Kidney epithelial cell (primary cell): ENCODE results near the gene CRIP1. TPM values are rescaled to one million over a fixed set of nuclear protein-coding genes. Genes with fewer than 3 reads are reported as not detected.

Experiments used
- DNase-seq: peaks from one replicate; pipeline ENCODE4 v3.0.0-alpha.2; 2010; ENCODE audit warnings: low read depth
- H3K27me3 ChIP-seq: 2 replicates; pipeline ENCODE4 v1.6.0; 2011; ENCODE audit warnings: low read length; ENCODE audit not compliant: control insufficient read depth, insufficient read depth
- H3K36me3 ChIP-seq: 2 replicates; pipeline ENCODE4 v1.5.1; 2011; ENCODE audit warnings: low read length; ENCODE audit not compliant: control insufficient read depth, insufficient read depth
- H3K4me3 ChIP-seq: 2 replicates; pipeline ENCODE4 v1.5.1; 2011; ENCODE audit warnings: low read depth, mild to moderate bottlenecking, control low read depth, low read length
- total RNA-seq: library from RNA; depleted of rRNA; stranded (reverse); fragments of >200 nt; gene quantifications from 2 replicates; pipeline ENCODE4 v1.2.3, GENCODE V29; 2015
- TF ChIP-seq, protein P1 (sequence below): IDR thresholded peaks from 2 replicates; pipeline ENCODE4 v1.5.1; 2011; ENCODE audit warnings: mild to moderate bottlenecking, moderate library complexity, low read length, control low read depth, inconsistent platforms; ENCODE audit not compliant: insufficient read depth, poor library complexity, severe bottlenecking

CRIP1 gene
- total RNA-seq, 1 donor from 2014 or later: 2.0 TPM

DNA sequence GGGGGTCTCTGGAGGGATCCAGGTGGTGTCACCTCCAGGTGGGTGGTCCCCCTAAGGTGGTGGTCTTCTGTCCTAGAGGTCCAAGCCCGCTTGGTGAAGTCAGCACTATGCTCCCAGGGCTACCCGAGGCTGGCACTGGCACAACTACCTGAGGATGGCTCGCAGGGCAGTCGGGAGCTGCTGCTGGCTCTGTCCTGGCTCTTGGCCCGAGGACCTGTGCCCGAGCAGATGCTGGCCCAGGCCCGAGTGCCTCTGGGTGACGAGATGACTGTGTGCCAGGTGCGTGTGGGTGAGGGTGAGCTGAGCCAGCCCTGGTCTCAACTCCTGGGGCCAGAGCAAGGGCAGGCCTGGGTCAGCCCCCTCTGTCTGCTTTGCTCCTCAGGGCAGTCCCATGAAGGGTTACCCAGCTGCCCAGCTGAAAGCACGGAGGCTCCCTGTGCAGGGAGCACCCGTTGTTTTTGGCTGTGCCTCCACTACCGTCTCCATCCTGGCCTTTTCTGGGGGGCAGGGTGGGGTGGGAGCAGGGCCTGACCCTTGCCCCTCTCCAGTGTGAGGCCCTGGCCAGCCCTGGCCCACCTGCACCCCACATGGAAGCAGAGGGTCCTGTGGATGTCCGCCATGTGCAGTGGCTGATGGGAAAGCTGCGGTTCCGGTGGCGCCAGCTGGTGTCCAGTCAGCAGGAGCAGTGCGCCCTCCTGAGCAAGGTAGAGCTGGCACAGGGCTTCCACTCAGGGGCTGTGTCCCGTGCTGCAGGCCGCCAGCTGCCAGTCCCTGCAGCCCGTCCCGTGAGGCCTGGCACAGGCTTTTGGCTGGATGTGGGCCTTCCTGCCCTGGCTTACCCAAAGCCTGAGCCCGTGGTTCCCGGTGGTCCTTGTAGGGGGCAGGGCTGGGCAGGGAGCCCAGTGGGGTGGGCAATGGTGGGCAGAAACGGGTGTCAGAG, 5.6 kb downstream of the CRIP1 start:
- H3K4me3 ChIP-seq: peak overlapping the region; percentile 83
- no peaks in the 10 kb centered on the region for H3K36me3 ChIP-seq
- H3K27me3 ChIP-seq: peaks cover 8% of the 10 kb centered on the region
- DNase-seq: no peak
- TF ChIP-seq, protein P1, sequence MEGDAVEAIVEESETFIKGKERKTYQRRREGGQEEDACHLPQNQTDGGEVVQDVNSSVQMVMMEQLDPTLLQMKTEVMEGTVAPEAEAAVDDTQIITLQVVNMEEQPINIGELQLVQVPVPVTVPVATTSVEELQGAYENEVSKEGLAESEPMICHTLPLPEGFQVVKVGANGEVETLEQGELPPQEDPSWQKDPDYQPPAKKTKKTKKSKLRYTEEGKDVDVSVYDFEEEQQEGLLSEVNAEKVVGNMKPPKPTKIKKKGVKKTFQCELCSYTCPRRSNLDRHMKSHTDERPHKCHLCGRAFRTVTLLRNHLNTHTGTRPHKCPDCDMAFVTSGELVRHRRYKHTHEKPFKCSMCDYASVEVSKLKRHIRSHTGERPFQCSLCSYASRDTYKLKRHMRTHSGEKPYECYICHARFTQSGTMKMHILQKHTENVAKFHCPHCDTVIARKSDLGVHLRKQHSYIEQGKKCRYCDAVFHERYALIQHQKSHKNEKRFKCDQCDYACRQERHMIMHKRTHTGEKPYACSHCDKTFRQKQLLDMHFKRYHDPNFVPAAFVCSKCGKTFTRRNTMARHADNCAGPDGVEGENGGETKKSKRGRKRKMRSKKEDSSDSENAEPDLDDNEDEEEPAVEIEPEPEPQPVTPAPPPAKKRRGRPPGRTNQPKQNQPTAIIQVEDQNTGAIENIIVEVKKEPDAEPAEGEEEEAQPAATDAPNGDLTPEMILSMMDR: no peak

DNA sequence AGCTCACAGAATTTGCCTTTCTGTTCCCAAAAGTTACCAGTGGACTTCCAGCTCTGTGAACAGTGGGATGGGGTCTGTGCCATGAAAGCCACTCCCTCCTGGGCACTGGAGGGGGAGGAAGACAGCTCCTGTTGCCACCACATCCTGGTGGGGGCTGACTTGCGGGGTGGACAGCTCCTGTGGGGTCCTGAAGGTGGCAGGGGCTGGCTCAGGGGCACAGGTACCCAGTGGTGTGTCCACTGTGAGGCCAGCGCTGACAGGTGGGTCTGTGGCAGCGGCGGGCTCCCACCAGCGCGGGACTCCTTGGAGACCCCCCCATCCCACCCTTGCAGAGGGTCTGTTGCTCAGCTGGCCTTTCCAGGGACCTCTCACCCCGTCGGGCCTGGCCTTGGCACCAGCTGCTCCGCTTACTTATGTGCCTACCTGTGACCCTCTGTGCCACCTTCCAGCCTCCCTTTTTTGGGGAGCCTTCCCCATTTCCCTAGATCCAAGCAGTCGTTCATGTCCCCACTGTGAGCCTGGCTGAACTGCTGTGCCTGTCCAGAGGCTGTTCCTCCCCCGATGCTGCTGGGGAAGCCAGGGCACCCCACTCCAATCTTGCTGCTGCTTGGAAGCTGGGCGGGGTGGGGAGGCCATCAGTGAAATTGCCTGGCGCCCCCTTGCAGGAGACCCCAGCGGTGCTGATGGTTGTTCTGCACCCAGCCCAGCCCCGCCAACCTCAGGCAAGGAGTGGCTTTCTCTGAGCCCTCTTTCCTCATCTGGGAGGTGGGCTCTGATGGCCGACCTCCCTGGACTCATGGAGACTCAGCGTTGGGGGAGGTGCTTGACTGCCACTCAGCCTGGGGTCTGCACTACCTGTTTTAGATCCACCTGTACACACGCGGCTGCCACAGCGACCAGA, 6.5 kb downstream of the CRIP1 start:
- Histone ChIP-seq H3K36me3 (no peaks in the 10 kb centered on the region), H3K27me3 (no peaks in the 10 kb centered on the region)

DNA sequence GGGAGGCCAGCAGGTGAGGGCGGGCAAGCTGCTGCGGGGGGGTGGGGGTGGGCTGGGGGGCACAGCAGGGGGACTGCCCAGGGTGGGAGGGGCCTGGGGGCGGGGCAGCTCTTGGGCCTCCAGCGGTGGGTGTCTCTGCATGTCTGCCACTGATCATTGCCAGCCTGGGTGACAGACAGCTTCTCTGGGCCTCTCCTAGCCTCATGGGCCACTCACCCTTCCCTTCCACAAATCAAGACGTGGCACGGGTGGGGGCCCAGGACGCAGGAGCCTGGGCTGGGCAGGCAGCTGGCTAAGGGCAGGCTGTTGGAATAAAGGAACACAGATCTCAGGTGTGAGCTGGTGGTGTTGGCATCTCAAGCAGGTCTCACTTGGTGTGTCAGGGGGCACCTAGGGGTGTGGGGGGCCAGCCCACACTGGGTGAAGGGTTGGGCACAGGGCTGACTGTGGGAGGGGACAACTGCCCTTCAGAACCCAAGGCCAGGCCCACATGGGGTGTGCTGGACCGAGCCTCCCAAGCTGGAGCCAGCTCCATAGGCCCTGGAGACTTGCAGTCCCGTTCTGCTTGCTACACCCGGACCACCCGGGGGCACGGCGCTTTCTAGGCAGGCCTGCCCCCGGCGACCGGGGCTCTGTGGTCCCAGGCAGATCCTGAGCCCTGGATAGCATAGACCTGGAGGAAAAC, 7.4 kb downstream of the CRIP1 start:
- H3K27me3 ChIP-seq: no peaks in the 10 kb centered on the region
- TF ChIP-seq, protein P1: no peak
- no peak for DNase-seq
- H3K36me3 ChIP-seq: no peaks in the 10 kb centered on the region
- no peak overlapping the region for H3K4me3 ChIP-seq

More for the DNA sequence above, 6.5 kb downstream of the CRIP1 start:
- no peak for DNase-seq
- no peak overlapping the region for H3K4me3 ChIP-seq
- TF ChIP-seq, protein P1: no peak

DNA sequence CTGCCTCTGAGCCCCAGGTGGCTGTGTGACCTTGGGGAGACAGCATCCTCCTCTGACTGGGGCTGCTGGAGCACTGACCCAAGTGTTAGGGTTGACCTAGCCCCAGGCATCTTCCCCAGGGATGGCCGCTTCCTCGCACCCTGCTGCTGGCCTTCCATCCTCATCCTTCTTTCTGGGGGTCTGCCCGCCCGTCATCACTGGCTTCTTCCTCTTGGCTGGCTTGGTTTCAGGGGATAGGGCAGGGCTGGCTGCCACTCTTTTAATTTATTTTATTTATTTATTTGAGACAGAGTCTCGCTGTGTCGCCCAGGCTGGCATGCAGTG, 7.9 kb downstream of the CRIP1 start:
- no peaks in the 10 kb centered on the region for H3K36me3 ChIP-seq
- no peak for DNase-seq
- TF ChIP-seq, protein P1: no peak
- H3K4me3 ChIP-seq: no peak overlapping the region
- no peaks in the 10 kb centered on the region for H3K27me3 ChIP-seq

DNA sequence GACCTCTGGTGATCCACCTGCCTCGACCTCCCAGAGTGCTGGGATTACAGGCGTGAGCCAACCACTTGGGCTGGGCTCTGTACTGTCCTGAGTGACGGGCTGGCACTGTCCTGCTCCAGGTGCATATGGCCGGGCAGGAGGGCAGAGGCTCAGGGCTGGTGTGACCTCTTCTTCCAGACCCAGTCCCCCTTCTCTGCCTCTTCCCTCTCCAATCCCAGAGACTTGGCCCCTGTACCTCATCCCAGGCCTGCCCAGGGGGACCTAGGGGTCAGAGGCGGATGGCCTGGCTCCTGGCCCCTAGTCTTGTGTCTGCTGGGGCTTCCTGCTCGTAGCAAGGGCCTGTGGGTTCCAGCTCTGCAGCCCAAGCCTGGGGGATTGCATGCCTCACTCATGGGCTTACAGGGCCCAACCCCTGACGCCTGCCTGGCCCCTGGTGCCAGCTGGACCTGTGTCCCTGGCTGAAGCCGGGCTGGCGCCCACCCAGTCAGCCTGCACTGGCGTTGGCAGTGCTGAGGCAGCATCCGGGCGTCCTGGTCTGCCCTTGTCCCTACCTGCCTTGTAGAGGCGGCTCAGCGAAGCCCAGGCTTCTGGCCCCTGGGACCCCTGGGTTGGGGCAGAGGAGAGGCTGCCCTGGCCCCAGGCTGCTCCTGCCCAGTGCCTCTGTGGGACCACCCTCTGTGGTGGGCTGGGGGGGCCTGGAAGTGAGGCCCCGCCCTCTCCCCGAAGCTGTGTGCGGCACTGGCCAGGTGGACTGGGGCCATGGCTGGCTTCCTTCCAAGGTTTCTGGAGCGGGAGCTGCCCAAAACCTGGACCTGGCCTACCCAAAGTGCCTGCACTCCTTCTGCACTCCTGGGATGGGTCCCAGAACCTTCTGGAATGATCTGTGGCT, 8.7 kb downstream of the CRIP1 start:
- H3K4me3 ChIP-seq: no peak overlapping the region
- no peak for DNase-seq
- no peaks in the 10 kb centered on the region for H3K27me3 ChIP-seq
- no peaks in the 10 kb centered on the region for H3K36me3 ChIP-seq
- TF ChIP-seq, protein P1: no peak
